GM13977 (cell line): ENCODE measurements around the gene DRAXIN.

Experiments
- DNase-seq: peaks from one replicate; pipeline ENCODE4 v3.0.0; 2012; ENCODE audit warnings: low spot score
- CTCF ChIP-seq: IDR thresholded peaks from 2 replicates; pipeline ENCODE4 v1.5.1; 2012; ENCODE audit warnings: mild to moderate bottlenecking, control low read depth; ENCODE audit not compliant: insufficient read depth; ENCODE audit errors: extremely low read depth, missing control alignments
- in situ Hi-C: fragments of 300-500 bp; cut with MboI; formaldehyde crosslinking; loops from one replicate; pipeline ENCODE4 v1.12.0; 2022; ENCODE audit warnings: low sequenced_read_pairs, low pct_unique_long_range_greater_than_20kb, mixed read lengths, inconsistent platforms; ENCODE audit not compliant: unreplicated experiment

DRAXIN gene

DNA sequence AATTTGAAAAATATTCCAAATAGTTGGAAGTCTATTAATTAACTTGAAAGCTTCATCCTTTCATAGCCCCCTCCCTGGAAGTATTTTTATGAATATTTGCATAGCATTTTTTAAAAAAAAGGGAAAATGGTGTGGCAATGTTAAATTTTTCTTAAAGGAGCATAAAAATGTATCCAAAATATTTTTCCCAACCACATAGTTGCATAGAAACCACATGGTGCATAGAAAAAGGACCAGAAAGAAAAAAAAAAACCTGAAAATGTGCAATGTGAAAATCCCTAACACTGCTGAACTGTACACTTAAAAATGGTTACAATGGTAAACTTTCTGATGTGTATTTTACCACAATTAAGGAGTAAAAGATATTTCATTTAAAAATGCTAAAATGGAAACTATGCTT, 78.5 kb downstream of the DRAXIN start:
- no peak for TF ChIP-seq CTCF
- in situ Hi-C loops = no loop called here
- no peak for DNase-seq

GRCh38 chr1:11771481-11772043, 80.1 kb downstream of the DRAXIN start:
- in situ Hi-C loops = no loop called here
- no peak for TF ChIP-seq CTCF
- DNase-seq = no peak

GRCh38 chr1:11772458-11772857, 80.9 kb downstream of the DRAXIN start:
- no peak for TF ChIP-seq CTCF
- in situ Hi-C loops = no loop called here

DNA sequence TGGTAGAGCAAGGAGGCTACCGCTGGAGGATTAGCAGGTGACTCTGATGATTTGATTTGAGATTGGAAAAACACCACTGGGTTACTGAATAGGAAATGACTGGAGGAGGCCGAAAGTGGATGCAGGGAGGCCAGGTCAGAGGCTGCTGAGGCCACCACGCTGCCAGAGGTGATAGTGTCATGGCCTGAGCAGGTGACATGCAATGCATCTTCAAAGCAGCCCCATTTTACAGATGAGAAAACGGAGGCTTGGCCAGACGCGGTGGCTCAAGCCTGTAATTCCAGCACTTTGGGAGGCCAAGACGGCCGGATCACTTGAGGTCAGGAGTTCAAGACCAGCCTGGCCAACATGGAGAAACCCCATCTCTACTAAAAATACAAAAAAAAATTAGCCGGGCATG, 83.2 kb downstream of the DRAXIN start:
- no peak for DNase-seq
- no peak for TF ChIP-seq CTCF
- in situ Hi-C loops = no loop called here

More at GRCh38 chr1:11772458-11772857, 80.9 kb downstream of the DRAXIN start:
- no peak for DNase-seq
